Measurements from ENCODE around the gene PHGDH.
"Not testable (repeated sequence)": the region's sequence is repeated elsewhere in the genome, so short reads cannot be mapped to it uniquely, and the experiment has no call there.

Gene PHGDH

GRCh38 chr1:119766374-119766794, 54.6 kb downstream of the PHGDH start:
- no peak for DNase-seq (ENCODE audit: low read depth)

GRCh38 chr1:119767486-119767885, 55.8 kb downstream of the PHGDH start:
- no peak for DNase-seq (ENCODE audit: low read depth)

GRCh38 chr1:119768778-119769177, 57.0 kb downstream of the PHGDH start, which contains the start of gene HMGCS2:
TSS of gene HMGCS2 (minus strand) at chr1:119768905. CDS start at chr1:119768844, 61 bp downstream.
- DNase-seq (ENCODE audit: low read depth), result no peak

- no peak for DNase-seq (ENCODE audit: low read depth)
These were observed 59.3 kb downstream of the PHGDH start for GRCh38 chr1:119771016-119771415.

- DNase-seq (ENCODE audit: low read depth), result no peak
These were observed 60.0 kb downstream of the PHGDH start for GRCh38 chr1:119771770-119772169.

GRCh38 chr1:119772298-119772697, 60.6 kb downstream of the PHGDH start:
- no peak for DNase-seq (ENCODE audit: low read depth)

- no peak for DNase-seq (ENCODE audit: low read depth)
These were observed 62.0 kb downstream of the PHGDH start for GRCh38 chr1:119773711-119774241.

GRCh38 chr1:119774746-119775490, 63.2 kb downstream of the PHGDH start:
- DNase-seq (ENCODE audit: low read depth), result no peak

- no peak for DNase-seq (ENCODE audit: low read depth)
These were observed 66.6 kb downstream of the PHGDH start for GRCh38 chr1:119778359-119778758.

GRCh38 chr1:119778886-119779560, 67.3 kb downstream of the PHGDH start:
- DNase-seq (ENCODE audit: low read depth), result no peak

GRCh38 chr1:119779869-119780356, 68.2 kb downstream of the PHGDH start:
- DNase-seq (ENCODE audit: low read depth), result no peak

- DNase-seq (ENCODE audit: low read depth), result no peak
These were observed 69.9 kb downstream of the PHGDH start for GRCh38 chr1:119781434-119782210.

GRCh38 chr1:119782631-119783325, 71.0 kb downstream of the PHGDH start:
- no peak for DNase-seq (ENCODE audit: low read depth)

- no peak for DNase-seq (ENCODE audit: low read depth)
These were observed 71.8 kb downstream of the PHGDH start for GRCh38 chr1:119783354-119784185.

GRCh38 chr1:119784191-119784781, 72.6 kb downstream of the PHGDH start:
- no peak for DNase-seq (ENCODE audit: low read depth)

GRCh38 chr1:119786046-119786445, 74.3 kb downstream of the PHGDH start:
- not testable (repeated sequence) for DNase-seq (ENCODE audit: low read depth)

- not testable (repeated sequence) for DNase-seq (ENCODE audit: low read depth)
These were observed 74.8 kb downstream of the PHGDH start for GRCh38 chr1:119786473-119787050.

GRCh38 chr1:119787776-119788175, 76.0 kb downstream of the PHGDH start:
- DNase-seq (ENCODE audit: low read depth), result no peak

GRCh38 chr1:119790451-119791198, 78.9 kb downstream of the PHGDH start:
- no peak for DNase-seq (ENCODE audit: low read depth)
